T-cell (primary cell): ENCODE results near the gene LRRC59. TPM values are rescaled to one million over a fixed set of nuclear protein-coding genes. Genes with fewer than 3 reads are reported as not detected.
"Not testable (repeated sequence)": the region's sequence is repeated elsewhere in the genome, so short reads cannot be mapped to it uniquely, and the experiment has no call there.

Experiments
- ATAC-seq, 4 experiments: fragments of 200-7000 bp in 3 of 4; fragments of 150-1000 bp in 1 of 4; cut with Tn5 transposase; replicated peaks in 1 of 4; 1 replicate in 3 of 4; 2 replicates in 1 of 4; pipeline ENCODE4 v1.10.0; 2021; ENCODE audit warnings: moderate library complexity in 3 of 4, mild to moderate bottlenecking in 2 of 4, moderate number of reproducible peaks in 1 of 4
- CTCF ChIA-PET, 2 donors: fragments of 300-600 bp; sonication (Branson Sonifier 250); formaldehyde crosslinking; loops; one replicate each; lab custom pipeline; 2022; ENCODE audit warnings: antibody characterized with exemption in 2 of 2; lab: Charles Lee
- POLR2A ChIA-PET, 2 donors: fragments of 300-600 bp; sonication (Branson Sonifier 250); formaldehyde crosslinking; loops; one replicate each; lab custom pipeline; 2022; ENCODE audit warnings: antibody characterized with exemption in 2 of 2; lab: Charles Lee
- DNase-seq, 35 experiments: peaks; one replicate each; pipeline versions ENCODE4 v3.0.0 to v3.0.0-alpha.2; 2013 to 2023
- H3K27ac ChIP-seq: one replicate; pipeline ENCODE4 v1.5.1; 2013; ENCODE audit warnings: low read length
- H3K27me3 ChIP-seq, 2 experiments: replicated peaks in 1 of 2; 1 replicate in 1 of 2; 2 replicates in 1 of 2; pipeline versions ENCODE4 v1.6.1 to v1.7.0; 2013; ENCODE audit warnings: low read length in 1 of 2, mixed read lengths in 1 of 2; ENCODE audit not compliant: control insufficient read depth in 2 of 2, insufficient read depth in 2 of 2; ENCODE audit errors: extremely low read depth in 1 of 2
- H3K36me3 ChIP-seq, 2 donors: 1 replicate in 1 of 2; 2 replicates in 1 of 2; pipeline versions ENCODE4 v1.6.1 to v1.7.0; 2013; ENCODE audit warnings: low read length in 1 of 2; ENCODE audit not compliant: control insufficient read depth in 2 of 2, insufficient read depth in 1 of 2; ENCODE audit errors: extremely low read depth in 1 of 2
- H3K4me1 ChIP-seq, 2 experiments: 1 replicate in 1 of 2; 2 replicates in 1 of 2; pipeline versions ENCODE4 v1.6.1 to v1.7.0; 2013; ENCODE audit warnings: low read length in 2 of 2, mixed read lengths in 1 of 2; ENCODE audit not compliant: insufficient read depth in 2 of 2, control insufficient read depth in 1 of 2; ENCODE audit errors: extremely low read depth in 1 of 2
- H3K4me3 ChIP-seq, 2 donors: 1 replicate in 1 of 2; 2 replicates in 1 of 2; pipeline versions ENCODE4 v1.5.1 to v1.7.0; 2013; ENCODE audit warnings: mild to moderate bottlenecking in 2 of 2, low read length in 1 of 2, moderate library complexity in 1 of 2; ENCODE audit not compliant: control insufficient read depth in 1 of 2; ENCODE audit errors: extremely low read depth in 1 of 2
- H3K9me3 ChIP-seq: 2 replicates; pipeline ENCODE4 v1.7.0; 2013
- H3K27ac Mint-ChIP-seq, 2 donors: one replicate each; pipeline ENCODE4 v1.8.0; 2020 to 2021; ENCODE audit warnings: mild to moderate bottlenecking in 2 of 2, mixed read lengths in 2 of 2
- H3K27me3 Mint-ChIP-seq, 2 donors: one replicate each; pipeline ENCODE4 v1.8.0; 2021 to 2022; ENCODE audit warnings: mixed read lengths in 2 of 2
- H3K36me3 Mint-ChIP-seq: one replicate; pipeline ENCODE4 v1.8.0; 2021; ENCODE audit warnings: mixed read lengths
- H3K4me1 Mint-ChIP-seq, 3 donors: one replicate each; pipeline ENCODE4 v1.8.0; 2020 to 2022; ENCODE audit warnings: mixed read lengths in 3 of 3, mild to moderate bottlenecking in 1 of 3
- H3K4me3 Mint-ChIP-seq, 3 donors: one replicate each; pipeline ENCODE4 v1.8.0; 2020 to 2022; ENCODE audit warnings: mild to moderate bottlenecking in 3 of 3, mixed read lengths in 3 of 3, moderate library complexity in 3 of 3
- H3K9me3 Mint-ChIP-seq, 3 donors: one replicate each; pipeline ENCODE4 v1.8.0; 2020 to 2022; ENCODE audit warnings: mixed read lengths in 3 of 3
- WGBS: methylation state at CpG from one replicate; pipeline ENCODE4 v1.1.5; 2013; ENCODE audit warnings: missing lambda C conversion rate; ENCODE audit not compliant: insufficient coverage; 5-methylcytosine and 5-hydroxymethylcytosine counted together
- total RNA-seq, 35 experiments: library from RNA in 6 of 35; stranded (reverse) in 6 of 35; fragments of 120-200 nt in 1 of 35; gene quantifications; one replicate each; pipeline versions ENCODE4 v1.2.1 to v1.2.4 and lab custom pipeline; 2013 to 2026

LRRC59 gene
- total RNA-seq, 5 donors from 2014 or later (not counting 1 experiment from before 2014, with no cell fraction given), result 29.4 to 41.7 (median 33.1) TPM

GRCh38 chr17:50405351-50405750, 8.0 kb upstream of the LRRC59 start:
- not testable (repeated sequence) for H3K4me3 ChIP-seq

GRCh38 chr17:50399591-50399990, 2.3 kb upstream of the LRRC59 start:
- not testable (repeated sequence) for H3K36me3 Mint-ChIP-seq, H3K9me3 ChIP-seq, DNase-seq, ATAC-seq, H3K9me3 Mint-ChIP-seq, H3K4me3 Mint-ChIP-seq, H3K27me3 ChIP-seq, H3K27ac ChIP-seq, H3K36me3 ChIP-seq, H3K4me3 ChIP-seq, H3K27me3 Mint-ChIP-seq, H3K27ac Mint-ChIP-seq
- peaks cover 17 to 28% of the 10 kb centered on the region in 2 experiments for H3K4me1 ChIP-seq
- 67% methylated on average over 1 of the region's 8 CpGs for WGBS
- peaks cover 25 to 28% (median 26%) of the 10 kb centered on the region in 3 donors for H3K4me1 Mint-ChIP-seq
- POLR2A ChIA-PET, result interaction anchor here in 1 of 2 donors (0.6 kb wide), 1 partner anchor 23 kb away, joined by 4 read pairs; no protein-coding TSS in a partner anchor
- CTCF ChIA-PET, result interaction anchor here in 1 of 2 donors (3.2 kb wide), 1 partner anchor 38 kb away, joined by 36 read pairs; no protein-coding TSS in a partner anchor

More at GRCh38 chr17:50405351-50405750, 8.0 kb upstream of the LRRC59 start:
- not testable (repeated sequence) for H3K4me1 ChIP-seq, ATAC-seq, H3K36me3 ChIP-seq, DNase-seq, H3K36me3 Mint-ChIP-seq, H3K9me3 ChIP-seq, H3K9me3 Mint-ChIP-seq, H3K27ac Mint-ChIP-seq, H3K4me3 Mint-ChIP-seq, H3K4me1 Mint-ChIP-seq, H3K27ac ChIP-seq
- H3K27me3 ChIP-seq, result peaks cover 0 to 27% of the 10 kb centered on the region in 2 experiments
- CTCF ChIA-PET, result interaction anchor here in 1 of 2 donors (1.7 kb wide), 2 partner anchors 10 to 43 kb away, joined by 3 to 4 read pairs; no protein-coding TSS in a partner anchor
- 100% methylated on average over 1 of the region's 4 CpGs for WGBS
- POLR2A ChIA-PET, result interaction anchor here in 1 of 2 donors (0.5 kb wide), 1 partner anchor 76 kb away, joined by 3 read pairs; no protein-coding TSS in a partner anchor
- peaks cover 14 to 23% of the 10 kb centered on the region in 2 donors for H3K27me3 Mint-ChIP-seq

GRCh38 chr17:50398672-50399071, 1.3 kb upstream of the LRRC59 start:
- Mint-ChIP-seq H3K4me1 (peaks cover 30 to 36% (median 35%) of the 10 kb centered on the region in 3 donors), H3K4me3 (peak overlapping the region in 2 of 3 donors; percentile 85 to 94)
- H3K9me3 Mint-ChIP-seq, ATAC-seq, H3K4me3 ChIP-seq, H3K27me3 ChIP-seq, H3K36me3 Mint-ChIP-seq, DNase-seq, H3K27ac ChIP-seq, H3K9me3 ChIP-seq, H3K27me3 Mint-ChIP-seq, H3K27ac Mint-ChIP-seq, POLR2A ChIA-PET: not testable (repeated sequence)
- peaks cover 0 to 14% of the 10 kb centered on the region in 2 donors for H3K36me3 ChIP-seq
- CTCF ChIA-PET, result interaction anchor here (0.5 to 3.2 kb wide), 8 partner anchors 18 to 250 kb away, joined by 3 to 36 read pairs (median 3); partner anchors contain the start of genes EME1 (in 1 of the 2) and MRPL27 (in 1 of the 2)
- WGBS, result 100% methylated on average over 2 of the region's 3 CpGs
- peaks cover 17 to 28% of the 10 kb centered on the region in 2 experiments for H3K4me1 ChIP-seq

GRCh38 chr17:50397919-50398285, 579 bp upstream of the LRRC59 start:
- Mint-ChIP-seq H3K4me1 (peaks cover 37 to 42% (median 40%) of the 10 kb centered on the region in 3 donors), H3K36me3 (peaks cover 15% of the 10 kb centered on the region), H3K27ac (peak overlapping the region; percentile 73 to 76), H3K9me3 (no peaks in the 10 kb centered on the region), H3K27me3 (no peaks in the 10 kb centered on the region), H3K4me3 (peak overlapping the region; percentile 85 to 94 (median 89))
- peaks cover 0 to 21% of the 10 kb centered on the region in 2 donors for H3K36me3 ChIP-seq
- POLR2A ChIA-PET, result interaction anchor here in 1 of 2 donors (0.8 to 1.0 kb wide), 2 partner anchors 34 to 1068 kb away, joined by 3 to 4 read pairs; no protein-coding TSS in a partner anchor
- CTCF ChIA-PET, result interaction anchor here (0.5 to 3.2 kb wide), 17 partner anchors 12 to 163 kb away, joined by 3 to 36 read pairs (median 5); partner anchors contain the start of genes ACSF2 (in 1 of the 2), CACNA1G (in 1 of the 2), EME1 (in 1 of the 2) and MRPL27 (in 1 of the 2)
- DNase-seq, result no peak
- no peaks in the 10 kb centered on the region for H3K27me3 ChIP-seq
- 77% methylated on average over 8 of the region's 9 CpGs for WGBS
- H3K27ac ChIP-seq, result no peak overlapping the region
- H3K4me1 ChIP-seq, result peaks cover 17 to 28% of the 10 kb centered on the region in 2 experiments
- ATAC-seq, result no peak
- H3K4me3 ChIP-seq, result peak overlapping the region in 1 of 2 donors; percentile 93
- no peaks in the 10 kb centered on the region for H3K9me3 ChIP-seq

GRCh38 chr17:50396261-50397110, 837 bp downstream of the LRRC59 start:
- H3K9me3 Mint-ChIP-seq, result no peaks in the 10 kb centered on the region
- 20% methylated on average over 25 of the region's 30 CpGs for WGBS
- Histone ChIP-seq H3K4me1 (peaks cover 17 to 28% of the 10 kb centered on the region in 2 experiments), H3K36me3 (peaks cover 0 to 35% of the 10 kb centered on the region in 2 donors), H3K27ac (peak overlapping the region; percentile 77), H3K9me3 (no peaks in the 10 kb centered on the region), H3K27me3 (no peaks in the 10 kb centered on the region), H3K4me3 (peak overlapping the region; percentile 93 to 99)
- peaks cover 38 to 43% (median 40%) of the 10 kb centered on the region in 3 donors for H3K4me1 Mint-ChIP-seq
- H3K27me3 Mint-ChIP-seq, result no peaks in the 10 kb centered on the region
- POLR2A ChIA-PET, result interaction anchor here (0.5 to 0.7 kb wide), 4 partner anchors 13 to 48 kb away, joined by 3 to 4 read pairs (median 4); no protein-coding TSS in a partner anchor
- H3K4me3 Mint-ChIP-seq, result peak overlapping the region; percentile 85 to 94 (median 89)
- CTCF ChIA-PET, result interaction anchor here (0.6 to 3.2 kb wide), 20 partner anchors 8 to 1058 kb away, joined by 3 to 36 read pairs (median 6); partner anchors contain the start of genes ACSF2 (in 1 of the 2) and CACNA1G (in 1 of the 2)
- H3K27ac Mint-ChIP-seq, result peak overlapping the region; percentile 84 to 87
- peaks cover 28% of the 10 kb centered on the region for H3K36me3 Mint-ChIP-seq
- ATAC-seq (no peak), DNase-seq (peak in 3 of 35 experiments; percentile 6 to 45 (median 16))

GRCh38 chr17:50394711-50395110, 2.6 kb downstream of the LRRC59 start:
- Histone ChIP-seq H3K27me3 (no peaks in the 10 kb centered on the region), H3K9me3 (no peaks in the 10 kb centered on the region), H3K4me3 (no peak overlapping the region), H3K27ac (no peak overlapping the region), H3K4me1 (peaks cover 17 to 28% of the 10 kb centered on the region in 2 experiments), H3K36me3 (peaks cover 0 to 53% of the 10 kb centered on the region in 2 donors)
- Mint-ChIP-seq H3K4me3 (peak overlapping the region; percentile 85 to 94 (median 89)), H3K27me3 (no peaks in the 10 kb centered on the region), H3K27ac (no peak overlapping the region), H3K36me3 (peaks cover 31% of the 10 kb centered on the region), H3K9me3 (no peaks in the 10 kb centered on the region), H3K4me1 (peaks cover 38 to 43% (median 40%) of the 10 kb centered on the region in 3 donors)
- DNase-seq (no peak), ATAC-seq (no peak)
- no CpG with 5 or more reads among the region's 3 CpGs for WGBS
- CTCF ChIA-PET, result interaction anchor here (0.6 to 1.2 kb wide), 2 partner anchors 9 to 597 kb away, joined by 3 to 14 read pairs; no protein-coding TSS in a partner anchor
- POLR2A ChIA-PET, result no interaction called here
